AG08395 (cell line): ENCODE measurements around the gene PLD1.
"Not testable (repeated sequence)": the region's sequence is repeated elsewhere in the genome, so short reads cannot be mapped to it uniquely, and the experiment has no call there.

Experiments used
- DNase-seq: peaks from one replicate; pipeline ENCODE4 v3.0.0; 2012; ENCODE audit warnings: mixed read lengths, low spot score

Gene PLD1

DNA sequence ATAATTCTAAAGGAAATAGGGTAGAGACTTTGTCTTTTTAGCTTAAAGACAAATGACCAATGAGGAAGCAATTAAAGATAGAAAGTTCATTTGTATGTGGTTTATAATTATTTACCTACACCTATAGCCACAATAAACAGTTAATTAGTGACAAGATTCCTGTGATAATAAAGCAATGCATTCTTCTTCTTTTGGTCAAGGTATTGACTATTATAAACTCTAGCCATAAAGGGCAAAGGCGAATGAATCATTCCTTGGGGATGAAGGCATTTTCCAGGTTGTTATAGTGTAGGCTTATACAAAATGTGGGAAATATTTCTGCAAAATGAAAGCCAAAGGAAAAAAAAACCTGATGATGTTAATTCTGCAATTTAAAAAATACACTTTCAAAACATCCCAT, 115.4 kb downstream of the PLD1 start:
- DNase-seq = no peak

DNA sequence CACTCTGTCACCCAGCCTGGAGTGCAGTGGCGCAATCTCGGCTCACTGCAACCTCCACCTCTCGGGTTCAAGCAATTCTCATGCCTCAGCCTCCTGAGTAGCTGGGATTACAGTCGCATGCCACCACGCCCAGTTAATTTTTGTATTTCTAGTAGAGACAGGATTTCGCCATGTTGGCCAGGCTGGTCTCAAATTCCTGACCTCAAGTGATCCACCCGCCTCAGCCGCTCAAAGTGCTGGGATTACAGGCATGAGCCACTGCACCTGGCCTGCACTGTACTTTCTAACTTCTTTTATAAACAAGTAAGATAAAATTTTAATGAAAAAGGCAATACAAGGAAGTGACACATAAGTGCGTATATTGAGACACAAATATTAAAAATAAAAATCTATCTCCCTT, 117.7 kb downstream of the PLD1 start:
- DNase-seq = not testable (repeated sequence)

DNA sequence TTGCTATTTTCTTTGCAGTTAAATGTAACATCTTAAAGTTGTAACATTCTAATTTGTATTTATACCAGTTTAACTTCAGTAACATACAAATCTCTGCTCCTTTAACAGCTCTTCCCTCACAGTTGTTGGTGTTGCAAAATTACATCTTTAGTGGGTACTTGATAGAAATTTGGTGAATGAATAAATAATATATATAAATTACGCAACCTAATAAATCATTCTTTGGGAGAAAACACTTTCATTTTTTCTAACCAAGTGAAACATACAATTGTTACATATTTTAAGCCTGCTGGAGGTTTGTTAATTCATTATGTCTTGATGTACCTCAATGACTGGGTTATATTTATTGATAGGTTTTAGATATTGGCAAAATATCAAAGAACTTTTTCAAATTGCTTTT, 118.8 kb downstream of the PLD1 start:
- no peak for DNase-seq

DNA sequence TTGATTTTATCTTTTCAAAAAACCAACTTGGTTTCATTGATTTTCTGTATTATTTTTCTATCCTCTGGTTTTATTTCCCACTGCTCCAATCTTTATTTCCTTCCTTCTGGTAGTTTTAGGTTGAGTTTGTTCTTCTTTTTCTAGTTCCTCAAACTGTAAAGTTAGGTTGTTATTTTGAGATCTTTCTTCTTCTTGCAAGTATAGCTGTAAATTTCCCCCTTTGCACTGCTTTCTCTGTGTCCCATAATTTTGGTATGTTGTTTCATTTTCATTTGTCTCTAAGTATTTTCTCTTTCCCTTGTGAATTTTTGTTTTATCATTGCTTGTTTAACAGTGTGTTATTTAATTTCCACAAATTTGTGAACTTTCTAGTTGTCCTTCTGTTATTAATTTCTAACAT, 120.0 kb downstream of the PLD1 start:
- no peak for DNase-seq

DNA sequence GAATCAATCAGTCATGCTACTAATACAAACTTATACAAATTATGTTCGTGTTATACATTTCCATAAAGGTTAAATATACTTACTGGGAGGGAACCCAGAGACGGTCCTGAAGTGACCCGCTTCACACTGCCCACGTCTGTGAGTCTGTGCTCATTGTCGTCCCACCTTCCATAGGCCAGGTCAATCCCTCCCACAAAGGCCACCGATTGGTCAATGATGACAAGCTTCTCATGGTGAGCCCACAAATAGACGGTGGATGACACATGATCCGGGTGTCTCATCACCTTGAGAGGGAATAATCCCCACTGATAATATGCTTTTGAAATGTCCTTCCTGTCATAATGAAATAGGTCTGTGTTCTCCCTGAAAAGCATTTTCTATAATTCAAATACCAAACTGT, 121.7 kb downstream of the PLD1 start:
- DNase-seq = no peak

DNA sequence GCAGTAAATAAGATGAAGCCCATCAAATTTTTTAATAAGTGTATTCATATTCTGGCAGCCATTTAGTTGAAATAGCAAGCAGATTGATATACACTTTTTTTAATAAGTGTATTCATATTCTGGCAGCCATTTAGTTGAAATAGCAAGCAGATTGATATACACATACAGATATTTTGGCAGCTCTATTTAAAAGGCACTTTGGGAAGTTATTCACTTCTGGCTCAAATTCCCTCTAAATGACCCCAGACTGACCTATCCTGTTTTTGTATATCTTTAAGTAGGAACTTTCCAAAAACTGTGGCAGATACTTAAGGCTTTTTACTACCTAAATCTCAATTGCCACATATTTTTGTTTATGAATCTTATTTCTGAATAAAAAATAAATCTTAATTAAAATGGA, 122.3 kb downstream of the PLD1 start:
- no peak for DNase-seq

DNA sequence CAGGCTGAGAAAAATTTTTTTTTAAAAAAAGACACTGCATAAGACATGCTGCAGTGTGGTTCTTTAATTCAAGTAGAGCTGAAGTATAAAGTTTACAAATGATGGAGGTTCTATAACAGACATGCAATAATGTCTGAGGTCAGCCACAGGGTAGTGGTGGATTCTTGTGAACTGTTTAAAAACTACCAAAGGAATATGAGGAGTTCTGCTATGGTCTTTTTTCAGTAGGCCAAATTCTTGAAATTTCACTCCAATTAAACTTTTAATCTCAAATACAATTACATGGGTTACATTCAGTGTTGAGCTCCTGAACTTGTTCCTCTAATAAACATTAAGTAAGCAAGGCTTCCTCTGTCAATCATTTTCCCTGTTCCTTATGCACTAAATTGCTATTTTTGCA, 122.7 kb downstream of the PLD1 start:
- no peak for DNase-seq

DNA sequence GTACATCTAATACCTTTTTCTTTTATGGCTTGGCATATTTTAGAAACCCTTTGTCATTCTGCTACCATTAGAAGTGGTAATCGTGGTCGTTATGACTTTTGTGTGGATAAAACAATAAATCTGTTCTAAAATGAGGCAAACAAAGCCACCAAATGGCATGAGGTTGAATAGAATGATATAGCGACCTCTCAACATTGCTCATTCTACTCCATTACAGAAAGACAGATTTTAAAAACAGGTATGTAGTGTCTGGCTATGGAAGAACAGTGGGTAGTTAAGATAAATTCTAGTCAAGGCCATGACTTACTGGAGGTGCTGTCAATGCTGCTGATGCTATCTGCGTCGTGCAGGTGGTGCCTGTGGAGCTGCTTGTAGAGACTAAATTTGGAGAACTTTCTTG, 123.2 kb downstream of the PLD1 start:
- DNase-seq = no peak

DNA sequence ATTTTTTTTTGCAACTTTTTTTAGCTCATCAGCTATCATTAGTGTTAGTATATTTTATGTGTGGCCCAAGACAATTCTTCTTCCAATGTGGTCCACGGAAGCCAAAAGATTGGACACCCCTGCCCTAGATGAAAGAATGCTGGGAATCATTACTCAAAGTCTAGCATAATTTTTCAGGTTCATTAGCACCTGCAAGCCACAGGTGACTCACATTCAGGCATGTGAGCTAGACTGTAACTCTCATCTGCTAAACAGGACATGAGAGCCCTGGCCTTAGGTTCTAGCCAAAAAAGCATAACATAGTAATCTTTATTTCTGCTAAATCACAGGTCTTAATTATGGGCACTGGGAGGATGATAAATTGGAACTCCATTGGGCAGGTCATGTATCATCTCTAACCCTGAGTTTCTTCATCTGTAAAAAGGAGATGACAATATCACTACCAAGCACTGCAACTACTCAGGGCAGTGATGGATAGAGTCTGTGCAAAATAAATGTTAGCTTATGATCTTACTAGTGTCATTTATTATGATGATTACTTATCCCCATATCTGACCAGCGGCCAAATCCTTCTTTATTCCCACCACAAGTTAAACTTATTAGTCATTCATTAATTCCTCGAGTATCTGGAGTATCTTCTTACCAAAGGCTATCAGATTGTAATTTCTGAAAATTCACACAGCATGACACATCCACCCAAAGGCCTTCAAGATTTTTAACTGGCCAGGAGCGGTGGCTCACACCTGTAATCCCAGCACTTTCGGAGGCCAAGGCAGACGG, 125.0 kb downstream of the PLD1 start:
- no peak for DNase-seq

DNA sequence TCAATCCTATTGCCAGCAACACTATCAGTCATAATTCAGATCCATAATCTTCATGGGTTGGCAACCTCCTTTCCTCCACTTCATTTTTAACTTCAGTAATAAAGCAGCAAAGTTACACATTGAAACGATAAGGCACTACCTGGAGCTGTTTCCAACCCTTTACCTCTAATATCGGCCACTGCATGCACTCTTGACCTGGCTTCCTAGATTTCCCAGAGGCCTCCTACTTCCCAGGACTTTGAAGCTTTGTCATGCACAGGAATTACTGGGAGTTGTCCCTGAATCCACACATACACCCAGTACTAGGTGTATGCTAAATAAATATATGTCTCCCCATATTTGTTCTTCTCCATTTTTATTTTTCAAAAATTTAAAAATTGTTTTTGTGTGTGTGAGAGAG, 126.1 kb downstream of the PLD1 start:
- no peak for DNase-seq

DNA sequence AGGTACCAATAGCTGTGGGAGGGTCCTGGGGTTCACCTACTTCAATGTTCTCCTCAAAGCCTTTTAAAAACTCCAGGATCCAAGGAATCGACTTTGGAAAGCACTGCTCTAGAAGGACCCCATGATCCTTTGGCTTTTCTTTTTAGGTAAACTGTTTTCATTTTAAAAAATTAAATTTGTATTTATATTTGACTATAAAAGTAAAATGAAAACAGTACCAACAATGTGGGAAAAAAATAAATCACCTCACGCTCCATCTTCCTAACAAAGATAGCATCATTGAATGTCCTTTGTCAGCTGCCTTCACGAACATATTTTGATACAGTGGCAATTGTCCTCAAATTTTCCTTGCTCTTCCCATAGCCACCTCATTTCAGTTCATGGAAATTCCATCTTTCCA, 127.5 kb downstream of the PLD1 start:
- DNase-seq = no peak

DNA sequence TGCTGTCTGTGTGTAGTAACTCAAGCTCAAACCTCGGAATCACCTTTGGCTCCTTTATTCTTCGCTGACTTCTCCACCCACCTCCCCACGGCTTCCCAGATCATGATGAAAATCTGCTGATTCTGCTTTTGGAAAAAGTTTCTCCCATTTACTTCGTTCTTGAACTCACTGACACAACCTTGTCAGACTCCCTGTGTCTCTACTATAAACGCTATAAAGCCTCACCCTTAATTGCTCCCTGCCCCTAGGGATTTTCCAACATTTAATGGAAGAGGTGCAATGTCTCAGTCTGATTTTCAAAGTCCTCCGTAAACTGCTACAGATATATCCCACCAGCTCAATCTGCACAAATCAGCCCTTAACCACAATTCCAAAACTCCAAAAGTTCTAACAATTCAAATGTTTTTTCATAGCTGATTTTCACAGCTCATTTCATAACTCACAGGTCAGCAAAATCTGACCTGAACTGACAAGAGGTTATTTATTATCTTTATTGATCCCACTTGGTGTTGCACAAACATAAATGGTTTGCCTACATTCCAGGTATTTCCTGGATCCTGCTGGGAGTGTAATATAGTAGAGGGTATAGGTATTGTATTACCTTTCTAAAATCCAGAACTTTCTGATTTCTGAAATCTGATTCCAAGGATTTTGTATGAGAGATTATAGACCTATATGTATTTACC, 129.4 kb downstream of the PLD1 start:
- no peak for DNase-seq

DNA sequence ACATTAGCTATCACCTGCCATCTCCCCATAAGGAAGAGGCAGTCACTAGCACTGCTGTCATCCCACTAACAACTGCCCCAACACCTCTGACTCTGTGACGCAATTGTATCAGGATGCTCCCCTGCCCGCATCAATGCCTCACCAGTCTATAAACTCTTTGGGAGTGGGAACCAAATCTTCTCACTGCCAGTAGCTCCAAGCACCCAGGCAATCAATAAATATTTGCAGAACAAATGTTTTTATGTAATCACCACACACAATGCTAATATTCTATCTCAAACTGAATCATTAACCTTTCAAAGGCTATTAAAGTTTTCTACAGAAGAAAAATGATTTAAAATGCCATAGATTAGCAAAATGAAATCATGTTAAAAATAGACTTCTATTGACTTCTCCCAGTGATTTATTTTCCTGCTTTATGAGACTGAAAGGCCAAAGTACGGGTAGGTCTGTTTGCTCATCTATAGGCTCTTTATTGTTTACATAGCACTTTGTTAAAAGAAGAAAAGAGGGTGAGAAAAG, 131.3 kb downstream of the PLD1 start:
- DNase-seq = no peak

DNA sequence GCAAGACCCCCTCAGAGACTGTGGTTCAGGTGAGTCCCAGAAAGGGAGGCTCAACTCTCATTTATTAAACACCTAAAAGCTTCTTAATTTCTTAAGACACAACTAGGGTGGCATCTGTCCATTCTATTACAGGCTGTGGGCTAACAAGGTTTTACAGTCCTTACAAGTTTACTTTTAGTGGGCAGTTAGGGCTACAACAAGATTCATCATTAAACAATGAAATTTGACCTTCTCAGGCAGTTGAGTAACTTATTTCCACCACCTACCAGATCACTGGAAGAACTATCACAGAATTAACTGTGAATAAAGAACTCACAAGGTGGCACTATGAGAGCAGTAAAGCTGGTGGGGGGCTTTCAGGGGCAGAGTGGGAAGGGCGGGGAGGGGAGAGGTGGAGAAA, 132.6 kb downstream of the PLD1 start:
- DNase-seq = no peak

DNA sequence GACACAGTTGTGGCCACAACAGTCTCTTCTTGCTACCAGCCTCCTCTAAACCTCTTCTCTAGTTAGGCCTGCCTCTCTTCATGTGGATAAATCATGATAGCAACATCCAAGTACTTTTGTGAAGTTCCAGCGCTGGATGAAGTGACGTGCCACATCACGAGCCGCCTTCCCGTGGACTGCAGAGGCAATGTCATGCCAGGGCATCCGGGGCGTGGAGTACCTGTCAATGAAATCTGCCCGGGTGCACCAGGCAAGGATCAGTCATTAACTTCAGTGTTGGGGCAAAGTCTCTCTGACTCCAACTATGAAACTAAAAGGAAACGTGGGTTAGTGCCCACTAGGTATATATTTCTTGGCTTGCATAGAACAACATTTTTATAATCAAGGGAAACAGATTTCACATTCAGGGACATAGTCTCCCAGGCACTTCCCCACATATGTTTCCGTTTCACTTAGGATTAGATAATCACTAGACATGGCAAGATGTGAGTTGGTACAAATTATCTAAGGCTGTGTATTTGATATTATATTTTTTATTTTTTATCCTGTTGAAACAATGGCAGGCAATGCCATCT, 133.6 kb downstream of the PLD1 start:
- DNase-seq = no peak

DNA sequence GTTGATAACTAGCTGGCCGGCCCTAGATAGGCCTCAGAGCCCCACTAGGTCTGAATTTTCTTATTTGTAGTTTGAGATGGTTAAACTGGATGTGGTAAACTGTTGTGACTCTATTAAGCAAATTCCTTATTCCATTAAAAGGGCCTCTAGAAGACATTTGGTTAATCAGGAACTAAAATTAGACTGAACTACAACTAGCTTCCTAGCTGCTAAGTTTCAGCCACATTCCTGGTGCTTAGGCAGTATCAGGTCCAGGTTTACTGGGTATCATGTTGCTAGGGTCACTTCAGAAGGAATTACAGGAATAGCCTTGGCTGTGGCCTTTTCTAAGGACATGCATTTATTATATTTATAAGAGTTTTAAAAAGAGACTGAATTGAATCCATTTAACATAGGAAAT, 136.3 kb downstream of the PLD1 start:
- DNase-seq = no peak

DNA sequence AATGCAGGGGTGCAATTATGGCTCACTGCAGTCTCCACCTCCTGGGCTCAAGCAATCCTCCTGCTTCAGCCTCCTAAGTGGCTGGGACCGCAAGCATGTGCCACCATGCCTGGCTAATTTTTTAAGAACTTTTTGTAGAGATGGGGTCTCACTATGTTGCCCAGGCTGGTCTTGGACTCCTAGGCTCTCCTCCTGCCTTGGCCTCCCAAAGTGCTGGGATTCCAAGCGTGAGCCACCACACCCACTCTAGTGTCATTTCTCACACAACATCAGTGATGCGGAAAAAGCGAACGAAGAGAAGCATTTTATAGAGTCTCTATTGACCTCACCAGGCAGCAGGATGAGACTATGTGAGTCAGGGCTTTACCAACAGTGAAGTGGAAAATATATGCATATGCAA, 137.7 kb downstream of the PLD1 start:
- DNase-seq = no peak

DNA sequence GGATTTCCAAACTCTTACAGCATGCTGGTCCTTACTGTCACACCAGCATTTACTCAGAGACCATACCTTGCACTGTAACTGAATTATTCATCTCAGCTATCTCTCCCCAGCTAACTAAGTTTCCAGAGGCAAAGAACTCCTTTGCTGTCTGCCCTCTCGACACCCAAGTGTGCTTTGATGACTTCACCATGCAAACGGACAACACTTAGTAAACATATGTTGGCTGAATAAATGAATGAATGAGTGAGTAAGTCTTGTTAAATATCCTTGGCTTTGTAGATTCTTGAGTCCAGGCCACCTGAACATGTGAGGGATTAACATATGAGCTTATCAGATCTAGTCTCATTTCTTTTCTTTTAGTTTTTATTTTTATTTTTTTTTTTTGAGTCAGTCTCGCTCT, 138.2 kb downstream of the PLD1 start:
- no peak for DNase-seq

DNA sequence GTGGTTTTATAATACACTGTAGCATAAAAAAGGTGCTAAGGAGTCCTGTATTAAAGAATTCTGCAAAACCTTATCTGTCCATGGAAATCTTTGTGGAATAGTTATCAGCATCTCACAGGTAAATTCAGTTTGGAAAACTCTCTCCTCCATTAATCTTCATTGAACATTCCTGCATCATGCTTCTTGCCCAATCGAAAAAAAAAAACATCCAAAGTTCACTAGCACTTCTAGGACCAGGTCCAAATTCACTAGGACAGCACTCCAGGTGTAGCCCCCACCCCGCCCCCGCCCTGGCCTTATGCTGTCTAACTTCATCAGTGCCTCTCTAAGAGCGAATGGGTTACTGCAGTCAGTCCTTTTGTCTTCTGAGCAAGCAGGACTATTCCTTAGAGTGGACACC, 138.6 kb downstream of the PLD1 start:
- no peak for DNase-seq

DNA sequence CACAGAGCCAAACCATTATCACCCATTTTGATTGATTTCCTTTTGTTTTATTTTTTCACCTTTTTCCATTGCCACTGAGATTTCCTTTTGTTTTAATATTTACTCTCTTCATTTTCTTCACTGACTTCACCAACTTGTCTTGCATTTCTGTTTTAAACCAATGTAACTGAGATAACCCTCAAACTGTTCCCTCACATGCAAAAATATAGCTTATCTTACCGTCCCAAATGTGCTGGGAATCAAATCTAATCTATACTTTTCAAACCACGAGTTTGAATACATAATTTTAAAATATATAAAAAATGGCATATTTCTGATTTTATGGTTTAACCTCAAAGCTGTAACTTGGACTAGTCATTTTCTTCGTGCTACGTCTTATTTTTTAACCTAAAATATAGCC, 143.8 kb downstream of the PLD1 start:
- no peak for DNase-seq

DNA sequence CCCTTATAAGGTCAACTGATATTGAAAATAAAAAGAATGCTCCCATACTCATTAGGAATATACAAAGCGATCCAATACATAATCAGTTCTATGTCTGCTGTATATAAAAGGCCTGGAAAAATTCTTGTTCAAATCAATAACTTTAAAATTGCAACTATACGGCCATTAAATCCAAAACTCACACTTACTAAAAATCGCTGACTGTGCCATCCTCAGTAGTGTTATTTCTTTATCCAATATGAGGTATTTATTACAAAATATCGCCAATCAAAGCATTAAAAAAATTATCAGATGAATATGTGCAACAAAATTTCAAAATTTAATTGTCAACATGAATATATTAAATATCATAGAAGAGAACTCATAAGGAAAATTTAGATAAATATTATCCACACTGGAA, 146.5 kb downstream of the PLD1 start:
- no peak for DNase-seq

DNA sequence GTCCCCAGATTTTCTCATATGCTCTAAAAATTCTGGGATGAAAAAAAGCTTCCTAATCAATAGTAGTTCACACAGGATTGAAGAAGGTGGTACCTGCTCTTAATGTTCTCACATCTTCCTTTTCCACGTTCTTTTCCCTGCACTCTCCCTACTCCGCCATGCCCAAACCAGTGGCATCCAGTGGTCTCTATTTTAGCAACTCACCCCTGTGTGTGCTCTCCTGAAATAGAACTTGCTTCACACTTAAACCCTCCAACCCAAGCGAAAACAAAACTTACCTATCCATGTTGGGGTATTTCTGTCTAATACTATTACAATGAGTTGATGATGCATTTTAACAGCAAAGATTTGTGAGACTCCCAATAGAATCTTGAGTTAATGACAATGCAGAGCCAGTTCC, 148.8 kb downstream of the PLD1 start:
- no peak for DNase-seq

DNA sequence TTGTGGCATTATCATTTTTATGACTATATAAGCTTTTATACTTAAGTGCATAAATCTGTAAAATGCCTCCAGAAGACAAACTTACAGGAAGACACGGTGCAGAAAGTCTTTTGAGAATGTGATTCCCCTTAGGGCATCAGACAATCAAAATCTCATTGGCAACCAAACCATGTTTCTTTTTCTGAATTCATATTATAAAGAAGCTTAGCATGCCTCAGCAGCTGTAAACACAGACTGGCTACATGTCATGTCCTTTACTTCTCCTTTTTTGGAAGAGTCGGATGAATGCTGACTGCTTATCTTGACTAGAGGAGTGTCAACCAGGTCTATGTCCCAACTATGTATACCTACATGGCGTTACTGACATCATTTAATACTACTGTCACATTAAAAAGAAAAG, 150.1 kb downstream of the PLD1 start:
- no peak for DNase-seq
